UCSD-AML1 (cell line): ENCODE measurements around the gene ELMO1.
"Not testable (repeated sequence)": the region's sequence is repeated elsewhere in the genome, so short reads cannot be mapped to it uniquely, and the experiment has no call there.

ENCODE experiments used
- DNase-seq: peaks from one replicate; lab custom pipeline; 2025; ENCODE audit not compliant: unreplicated experiment; lab: John Stamatoyannopoulos, UW

The ELMO1 gene

GRCh38 chr7:37149051-37149772 is 299.5 kb downstream of the ELMO1 start:
- DNase-seq, result no peak

- no peak for DNase-seq
Observed at GRCh38 chr7:37145682-37146081, 303.0 kb downstream of the ELMO1 start.

- no peak for DNase-seq
Observed at GRCh38 chr7:37144423-37144822, 304.2 kb downstream of the ELMO1 start.

- DNase-seq, result no peak
Observed at GRCh38 chr7:37142958-37143357, 305.7 kb downstream of the ELMO1 start.

- DNase-seq, result no peak
Observed at GRCh38 chr7:37141742-37142141, 306.9 kb downstream of the ELMO1 start.

GRCh38 chr7:37133902-37134301 is 314.8 kb downstream of the ELMO1 start:
- not testable (repeated sequence) for DNase-seq

GRCh38 chr7:37131855-37132254 is 316.8 kb downstream of the ELMO1 start:
- DNase-seq, result no peak

- no peak for DNase-seq
Observed at GRCh38 chr7:37129035-37129425, 319.6 kb downstream of the ELMO1 start.

- DNase-seq, result no peak
Observed at GRCh38 chr7:37128327-37129034, 320.2 kb downstream of the ELMO1 start.

- no peak for DNase-seq
Observed at GRCh38 chr7:37119296-37119860, 329.3 kb downstream of the ELMO1 start.

- DNase-seq, result no peak
Observed at GRCh38 chr7:37118004-37118403, 330.7 kb downstream of the ELMO1 start.

- DNase-seq, result no peak
Observed at GRCh38 chr7:37117292-37117691, 331.4 kb downstream of the ELMO1 start.

GRCh38 chr7:37116093-37116701 is 332.5 kb downstream of the ELMO1 start:
- no peak for DNase-seq

GRCh38 chr7:37113661-37114355 is 334.9 kb downstream of the ELMO1 start:
- no peak for DNase-seq

- no peak for DNase-seq
Observed at GRCh38 chr7:37112876-37113275, 335.8 kb downstream of the ELMO1 start.

GRCh38 chr7:37112218-37112617 is 336.4 kb downstream of the ELMO1 start:
- DNase-seq, result no peak

GRCh38 chr7:37111459-37111858 is 337.2 kb downstream of the ELMO1 start:
- DNase-seq, result no peak

GRCh38 chr7:37110660-37111424 is 337.8 kb downstream of the ELMO1 start:
- no peak for DNase-seq

GRCh38 chr7:37109843-37110242 is 338.8 kb downstream of the ELMO1 start:
- peak; percentile 8 for DNase-seq

GRCh38 chr7:37109016-37109683 is 339.5 kb downstream of the ELMO1 start:
- DNase-seq, result no peak
